Measurements from ENCODE around the gene NACC2. TPM values are rescaled to one million over a fixed set of nuclear protein-coding genes. Genes with fewer than 3 reads are reported as not detected.
"Not testable (repeated sequence)": the region's sequence is repeated elsewhere in the genome, so short reads cannot be mapped to it uniquely, and the experiment has no call there.

The NACC2 gene
- total and polyA plus RNA-seq, 2 experiments from 2014 or later = 11.0 to 13.0 TPM

- Histone ChIP-seq H3K79me2 (peaks cover 60% of the 10 kb centered on the region), H3K27ac (no peak overlapping the region), H2AFZ (no peak overlapping the region), H3K4me1 (ENCODE audit: insufficient read depth) (no peaks in the 10 kb centered on the region), H3K36me3 (replicated peaks; ENCODE audit: insufficient read depth, low read depth) (no peaks in the 10 kb centered on the region), H4K20me1 (ENCODE audit: insufficient read depth, poor library complexity, severe bottlenecking) (peaks cover 21% of the 10 kb centered on the region), H3K4me3 (no peak overlapping the region), H3K9me2 (replicated peaks; ENCODE audit: insufficient read depth) (no peaks in the 10 kb centered on the region), H3K27me3 (no peaks in the 10 kb centered on the region), H3K9me3 (ENCODE audit: low read depth) (no peaks in the 10 kb centered on the region), H3K4me2 (no peak overlapping the region)
- no peak for DNase-seq (ENCODE audit: low spot score)
- WGBS (ENCODE audit: low lambda C conversion rate, missing lambda C conversion rate) = 91% methylated on average over 34 of the region's 35 CpGs
- no peak for TF ChIP-seq EZH2 (IDR thresholded peaks at IDR 0.05; ENCODE audit: borderline replicate concordance)
- TF ChIP-seq CTCF (IDR thresholded peaks at IDR 0.05; ENCODE audit: poor library complexity) = no peak
- no peak for TF ChIP-seq EZH2phosphoT487 (IDR thresholded peaks at IDR 0.05; ENCODE audit: low read depth, severe bottlenecking, unreplicated experiment)
Observed at GRCh38 chr9:136075134-136075841, 19.8 kb downstream of the NACC2 start.

- no peak for DNase-seq (ENCODE audit: low spot score)
- Histone ChIP-seq H3K27me3 (no peaks in the 10 kb centered on the region), H3K79me2 (peaks cover 61% of the 10 kb centered on the region), H3K9me3 (ENCODE audit: low read depth) (no peaks in the 10 kb centered on the region), H3K4me3 (no peak overlapping the region), H3K27ac (no peak overlapping the region), H2AFZ (no peak overlapping the region), H3K4me2 (no peak overlapping the region), H3K4me1 (ENCODE audit: insufficient read depth) (no peaks in the 10 kb centered on the region), H3K36me3 (replicated peaks; ENCODE audit: insufficient read depth, low read depth) (no peaks in the 10 kb centered on the region), H4K20me1 (ENCODE audit: insufficient read depth, poor library complexity, severe bottlenecking) (peaks cover 21% of the 10 kb centered on the region), H3K9me2 (replicated peaks; ENCODE audit: insufficient read depth) (no peaks in the 10 kb centered on the region)
- TF ChIP-seq EZH2 (IDR thresholded peaks at IDR 0.05; ENCODE audit: borderline replicate concordance) (no peak), EZH2phosphoT487 (IDR thresholded peaks at IDR 0.05; ENCODE audit: low read depth, severe bottlenecking, unreplicated experiment) (no peak), CTCF (IDR thresholded peaks at IDR 0.05; ENCODE audit: poor library complexity) (no peak)
- WGBS (ENCODE audit: low lambda C conversion rate, missing lambda C conversion rate) = 94% methylated on average over 28 of the region's 28 CpGs
Observed at GRCh38 chr9:136074706-136075105, 20.4 kb downstream of the NACC2 start.

GRCh38 chr9:136062657-136063439 lies 32.2 kb downstream of the NACC2 start:
- Histone ChIP-seq H3K4me2 (no peak overlapping the region), H3K27me3 (no peaks in the 10 kb centered on the region), H2AFZ (no peak overlapping the region), H3K4me1 (ENCODE audit: insufficient read depth) (peaks cover 20% of the 10 kb centered on the region), H3K36me3 (replicated peaks; ENCODE audit: insufficient read depth, low read depth) (no peaks in the 10 kb centered on the region), H4K20me1 (ENCODE audit: insufficient read depth, poor library complexity, severe bottlenecking) (peaks cover 56% of the 10 kb centered on the region), H3K79me2 (peaks cover 92% of the 10 kb centered on the region), H3K9me2 (replicated peaks; ENCODE audit: insufficient read depth) (no peaks in the 10 kb centered on the region), H3K9me3 (ENCODE audit: low read depth) (no peaks in the 10 kb centered on the region), H3K27ac (no peak overlapping the region), H3K4me3 (no peak overlapping the region)
- TF ChIP-seq EZH2 (IDR thresholded peaks at IDR 0.05; ENCODE audit: borderline replicate concordance) = no peak
- no peak for TF ChIP-seq EZH2phosphoT487 (IDR thresholded peaks at IDR 0.05; ENCODE audit: low read depth, severe bottlenecking, unreplicated experiment)
- TF ChIP-seq CTCF (IDR thresholded peaks at IDR 0.05; ENCODE audit: poor library complexity) = no peak
- DNase-seq (ENCODE audit: low spot score) = no peak
- WGBS (ENCODE audit: low lambda C conversion rate, missing lambda C conversion rate) = 93% methylated on average over 22 of the region's 22 CpGs

- not testable (repeated sequence) for H3K27ac ChIP-seq; H3K27me3 ChIP-seq; H3K9me3 ChIP-seq (ENCODE audit: low read depth); H3K36me3 ChIP-seq (replicated peaks; ENCODE audit: insufficient read depth, low read depth); DNase-seq (ENCODE audit: low spot score); H3K4me2 ChIP-seq; H2AFZ ChIP-seq; H3K4me3 ChIP-seq; H3K9me2 ChIP-seq (replicated peaks; ENCODE audit: insufficient read depth)
- 97% methylated on average over 7 of the region's 8 CpGs for WGBS (ENCODE audit: low lambda C conversion rate, missing lambda C conversion rate)
- Histone ChIP-seq H3K79me2 (peaks cover 92% of the 10 kb centered on the region), H3K4me1 (ENCODE audit: insufficient read depth) (peaks cover 20% of the 10 kb centered on the region), H4K20me1 (ENCODE audit: insufficient read depth, poor library complexity, severe bottlenecking) (peaks cover 63% of the 10 kb centered on the region)
Observed at GRCh38 chr9:136061916-136062315, 33.2 kb downstream of the NACC2 start.

Data from hepatocyte (in vitro differentiated cells).